GM18505 (cell line): ENCODE results near the gene KREMEN2.
"Not testable (repeated sequence)": the region's sequence is repeated elsewhere in the genome, so short reads cannot be mapped to it uniquely, and the experiment has no call there.

ENCODE experiments used
- ATAC-seq: cut with Tn5 transposase; IDR thresholded peaks from one replicate; pipeline ENCODE4 v1.9.1; 2021; ENCODE audit not compliant: unreplicated experiment
- POLR2A ChIP-seq: IDR thresholded peaks from 4 replicates; pipeline ENCODE4 v1.6.1; 2011; ENCODE audit warnings: borderline replicate concordance; ENCODE audit not compliant: insufficient read depth, insufficient read length; ENCODE audit errors: extremely low read depth

KREMEN2 gene

DNA sequence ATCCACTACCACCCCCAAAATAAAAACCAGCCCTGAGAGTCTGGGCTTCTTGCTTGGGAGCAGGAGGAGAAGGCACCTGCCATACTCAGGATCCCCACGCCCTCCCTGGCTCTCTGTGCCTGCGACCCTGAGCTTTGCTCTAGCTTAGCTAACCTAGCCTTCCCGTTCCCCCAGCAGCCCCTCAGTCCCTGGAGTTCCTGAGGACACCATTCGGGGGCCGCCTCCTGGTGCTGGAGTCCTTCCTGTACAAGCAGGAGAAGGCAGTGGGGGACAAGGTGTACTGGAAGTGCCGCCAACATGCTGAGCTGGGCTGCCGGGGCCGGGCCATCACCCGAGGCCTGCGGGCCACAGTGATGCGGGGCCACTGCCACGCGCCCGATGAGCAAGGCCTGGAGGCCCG is 33.8 kb upstream of the KREMEN2 start:
- TF ChIP-seq POLR2A = no peak

DNA sequence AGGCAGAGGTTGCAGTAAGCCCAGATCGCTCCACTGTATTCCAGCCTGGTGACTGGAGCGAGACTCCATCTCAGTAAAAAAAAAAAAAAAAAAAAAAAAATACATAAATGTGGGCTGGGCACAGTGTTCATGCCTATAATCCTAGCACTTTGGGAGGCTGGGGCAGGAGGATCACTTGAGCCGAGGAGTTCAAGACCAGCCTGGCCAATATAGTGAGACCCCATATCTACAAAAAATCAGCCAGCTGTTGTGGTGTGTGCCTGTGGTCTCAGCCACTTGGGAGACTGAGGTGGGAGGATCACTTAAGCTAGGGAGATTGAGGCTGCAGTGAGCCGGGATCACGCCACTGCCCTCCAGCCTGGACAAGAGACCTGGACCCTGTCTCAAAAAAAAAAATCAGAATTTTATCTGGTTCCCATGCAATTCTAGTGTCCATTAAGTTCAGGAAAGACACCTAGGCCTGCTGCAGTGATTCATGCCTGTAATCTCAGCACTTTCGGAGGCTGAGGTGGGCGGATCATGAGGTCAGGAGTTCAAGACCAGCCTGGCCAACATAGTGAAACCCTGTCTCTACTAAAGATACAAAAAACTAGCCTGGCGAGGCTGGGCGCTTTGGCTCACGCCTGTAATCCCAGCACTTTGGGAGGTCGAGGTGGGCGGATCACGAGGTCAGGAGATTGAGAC is 32.7 kb upstream of the KREMEN2 start:
- not testable (repeated sequence) for ATAC-seq

More for the DNA sequence above, 33.8 kb upstream of the KREMEN2 start:
- no peak for ATAC-seq

- no peak for TF ChIP-seq POLR2A
- no peak for ATAC-seq
Observed at GRCh38 chr16:2933136-2933535, 30.9 kb upstream of the KREMEN2 start.

GRCh38 chr16:2933701-2934100 is 30.4 kb upstream of the KREMEN2 start:
- no peak for ATAC-seq
- no peak for TF ChIP-seq POLR2A

- ATAC-seq = no peak
- TF ChIP-seq POLR2A = no peak
Observed at GRCh38 chr16:2934450-2934849, 29.6 kb upstream of the KREMEN2 start.

GRCh38 chr16:2936436-2937011 is 27.6 kb upstream of the KREMEN2 start:
- no peak for TF ChIP-seq POLR2A
- ATAC-seq = no peak

- no peak for TF ChIP-seq POLR2A
- no peak for ATAC-seq
Observed at GRCh38 chr16:2937170-2937569, 26.9 kb upstream of the KREMEN2 start.

GRCh38 chr16:2938206-2938605 is 25.9 kb upstream of the KREMEN2 start:
- no peak for ATAC-seq
- TF ChIP-seq POLR2A = no peak

GRCh38 chr16:2939968-2940367 is 24.1 kb upstream of the KREMEN2 start:
- no peak for TF ChIP-seq POLR2A
- no peak for ATAC-seq

DNA sequence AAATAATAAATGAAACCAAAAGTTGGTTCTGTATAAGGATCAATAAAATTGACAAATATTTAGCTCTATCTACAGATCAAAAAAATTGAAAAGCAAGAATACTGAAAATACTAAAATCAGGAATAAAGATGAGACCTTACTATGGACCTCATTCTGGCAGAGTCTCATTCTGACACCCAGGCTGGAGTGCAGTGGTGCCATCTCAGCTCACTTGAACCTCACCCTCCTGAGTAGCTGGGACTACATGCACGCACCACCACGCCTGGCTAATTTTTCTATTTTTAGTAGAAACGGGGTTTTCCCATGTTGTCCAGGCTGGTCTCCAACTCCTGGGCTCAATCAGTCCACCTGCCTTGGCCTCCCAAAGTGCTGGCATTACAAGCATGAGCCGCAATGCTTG is 22.0 kb upstream of the KREMEN2 start:
- ATAC-seq = no peak
- TF ChIP-seq POLR2A = no peak

- not testable (repeated sequence) for ATAC-seq
Observed at GRCh38 chr16:2943716-2944115, 20.4 kb upstream of the KREMEN2 start.

GRCh38 chr16:2946649-2947048 is 17.4 kb upstream of the KREMEN2 start:
- no peak for ATAC-seq
- no peak for TF ChIP-seq POLR2A

- ATAC-seq = no peak
- TF ChIP-seq POLR2A = no peak
Observed at GRCh38 chr16:2948807-2949704, 15.0 kb upstream of the KREMEN2 start.
